Liver (tissue), 9 donors: ENCODE results near the gene BICRA. TPM values are rescaled to one million over a fixed set of nuclear protein-coding genes. Genes with fewer than 3 reads are reported as not detected.

Experiments
- DNase-seq: peaks from one replicate; pipeline ENCODE4 v3.0.0-alpha.2; 2017; ENCODE audit warnings: low spot score
- H3K27ac ChIP-seq, 2 donors: one replicate each; pipeline ENCODE4 v1.7.0; 2013; ENCODE audit warnings: inconsistent platforms in 2 of 2, low read length in 2 of 2, control low read depth in 1 of 2, low read depth in 1 of 2, mild to moderate bottlenecking in 1 of 2
- H3K27me3 ChIP-seq, 4 donors: one replicate each; pipeline versions ENCODE4 v1.6.1 to v1.7.0; 2013; ENCODE audit warnings: low read length in 3 of 4, inconsistent platforms in 1 of 4, mild to moderate bottlenecking in 1 of 4, moderate library complexity in 1 of 4; ENCODE audit not compliant: control insufficient read depth in 4 of 4, insufficient read depth in 4 of 4
- H3K36me3 ChIP-seq, 4 donors: one replicate each; pipeline versions ENCODE4 v1.6.1 to v1.7.0; 2013; ENCODE audit warnings: low read length in 3 of 4, mild to moderate bottlenecking in 3 of 4, low read depth in 1 of 4, moderate library complexity in 1 of 4; ENCODE audit not compliant: control insufficient read depth in 4 of 4, insufficient read depth in 3 of 4
- H3K4me1 ChIP-seq, 4 donors: one replicate each; pipeline versions ENCODE4 v1.6.1 to v1.7.0; 2013; ENCODE audit warnings: low read length in 3 of 4, mild to moderate bottlenecking in 3 of 4, moderate library complexity in 1 of 4; ENCODE audit not compliant: control insufficient read depth in 4 of 4, insufficient read depth in 4 of 4
- H3K4me3 ChIP-seq, 3 donors: one replicate each; pipeline versions ENCODE4 v1.6.1 to v1.7.0; 2013; ENCODE audit warnings: low read length in 3 of 3, control low read depth in 1 of 3, low read depth in 1 of 3, mild to moderate bottlenecking in 1 of 3
- H3K9ac ChIP-seq, 2 donors: one replicate each; pipeline ENCODE4 v1.7.0; 2013; ENCODE audit warnings: low read length in 2 of 2, mild to moderate bottlenecking in 2 of 2, moderate library complexity in 2 of 2, control low read depth in 1 of 2, low read depth in 1 of 2
- H3K9me3 ChIP-seq, 4 donors: one replicate each; pipeline versions ENCODE4 v1.6.1 to v1.7.0; 2013; ENCODE audit warnings: low read length in 3 of 4; ENCODE audit not compliant: control insufficient read depth in 4 of 4
- ATF3 ChIP-seq: IDR thresholded peaks from 2 replicates; pipeline ENCODE4 v1.6.1; 2016; ENCODE audit warnings: antibody characterized with exemption
- EGR1 ChIP-seq, 2 donors: IDR thresholded peaks; 2 replicates each; pipeline ENCODE4 v1.6.1; 2016 to 2018; ENCODE audit warnings: antibody characterized with exemption in 2 of 2, low read depth in 2 of 2
- FOXA1 ChIP-seq: IDR thresholded peaks from 2 replicates; pipeline ENCODE4 v1.6.1; 2016; ENCODE audit warnings: antibody characterized with exemption
- FOXA2 ChIP-seq: IDR thresholded peaks from 2 replicates; pipeline ENCODE4 v1.6.1; 2016; ENCODE audit warnings: antibody characterized with exemption
- GABPA ChIP-seq, 2 donors: IDR thresholded peaks in 1 of 2; conservative IDR thresholded peaks in 1 of 2; 2 replicates each; pipeline ENCODE4 v1.6.1; 2016; ENCODE audit warnings: antibody characterized with exemption in 2 of 2, mild to moderate bottlenecking in 1 of 2, moderate library complexity in 1 of 2
- HNF4A ChIP-seq, 2 donors: conservative IDR thresholded peaks; 2 replicates each; pipeline ENCODE4 v1.6.1; 2016; ENCODE audit warnings: antibody characterized with exemption in 2 of 2, mild to moderate bottlenecking in 2 of 2
- HNF4G ChIP-seq: IDR thresholded peaks from 2 replicates; pipeline ENCODE4 v1.6.1; 2016; ENCODE audit warnings: antibody characterized with exemption
- JUND ChIP-seq, 2 donors: IDR thresholded peaks; 2 replicates each; pipeline ENCODE4 v1.6.1; 2016; ENCODE audit warnings: antibody characterized with exemption in 2 of 2
- MAX ChIP-seq: IDR thresholded peaks from 2 replicates; pipeline ENCODE4 v1.6.1; 2016; ENCODE audit warnings: antibody characterized with exemption
- NR2F2 ChIP-seq: IDR thresholded peaks from 2 replicates; pipeline ENCODE4 v1.6.1; 2016; ENCODE audit warnings: antibody characterized with exemption
- RAD21 ChIP-seq, 2 donors: IDR thresholded peaks; 2 replicates each; pipeline ENCODE4 v1.6.1; 2016; ENCODE audit warnings: antibody characterized with exemption in 2 of 2, mild to moderate bottlenecking in 2 of 2
- REST ChIP-seq: IDR thresholded peaks from 2 replicates; pipeline ENCODE4 v1.6.1; 2016; ENCODE audit warnings: antibody characterized with exemption, mild to moderate bottlenecking
- RXRA ChIP-seq, 2 donors: IDR thresholded peaks; 2 replicates each; pipeline ENCODE4 v1.6.1; 2017 to 2018; ENCODE audit warnings: antibody characterized with exemption in 2 of 2, mild to moderate bottlenecking in 1 of 2
- SP1 ChIP-seq: IDR thresholded peaks from 2 replicates; pipeline ENCODE4 v1.6.1; 2018; ENCODE audit warnings: antibody characterized with exemption, mild to moderate bottlenecking
- TAF1 ChIP-seq: conservative IDR thresholded peaks from 2 replicates; pipeline ENCODE4 v1.6.1; 2016; ENCODE audit warnings: antibody characterized with exemption, mild to moderate bottlenecking
- WGBS: extraction: QIAGEN DNeasy Blood & Tissue Kit; methylation state at CpG from one replicate; pipeline ENCODE4 v1.1.7; 2013; 5-methylcytosine and 5-hydroxymethylcytosine counted together
- polyA plus RNA-seq, 2 donors: library from polyadenylated mRNA; stranded (reverse) in 1 of 2; unstranded in 1 of 2; fragments of 200-250 nt in 1 of 2; fragments of >200 nt in 1 of 2; fragmentation: Nextera tagmentation in 1 of 2; extraction: Ambion mirVana in 1 of 2; gene quantifications; one replicate each; pipeline versions ENCODE4 v1.2.1 to v1.2.3, GENCODE V29; 2013 to 2015
- total RNA-seq, 2 donors: library from RNA; depleted of rRNA; stranded (reverse); fragments of >200 nt; gene quantifications; one replicate each; pipeline ENCODE4 v1.2.3, GENCODE V29; 2014
- TF ChIP-seq, protein P1 (sequence below): IDR thresholded peaks from 2 replicates; pipeline ENCODE4 v1.6.1; 2016; ENCODE audit warnings: antibody characterized with exemption
- TF ChIP-seq, protein P2 (sequence below): fragments of 150-350 bp; IDR thresholded peaks from 2 replicates; pipeline ENCODE4 v1.5.1; 2017; ENCODE audit warnings: improper control_type of control experiment, low read depth, low read length; ENCODE audit not compliant: missing input control
- donor health status: healthy.
- donor health status: healthy.
- donor health status: healthy.
- donor health status: healthy.
- donor health status: healthy.

Gene BICRA
- total and polyA plus RNA-seq, 4 donors: 0.63 to 8.9 (median 3.0) TPM

- no peak overlapping the region for H3K9ac ChIP-seq
- H3K9me3 ChIP-seq: no peaks in the 10 kb centered on the region
- no peaks in the 10 kb centered on the region for H3K27me3 ChIP-seq
- peaks cover 6 to 35% (median 9%) of the 10 kb centered on the region in 4 donors for H3K36me3 ChIP-seq
- H3K4me1 ChIP-seq: no peaks in the 10 kb centered on the region
- no peak for TF ChIP-seq TAF1
- no peak for TF ChIP-seq HNF4G
- no peak for TF ChIP-seq RXRA (IDR thresholded peaks at IDR 0.05)
- no peak for TF ChIP-seq RAD21 (IDR thresholded peaks at IDR 0.05)
- no peak for TF ChIP-seq GABPA (IDR thresholded peaks at IDR 0.05 in 1 of 2, conservative IDR thresholded peaks at IDR 0.05 in 1 of 2)
- no peak for TF ChIP-seq FOXA1
- no peak for TF ChIP-seq SP1
- TF ChIP-seq NR2F2: no peak
- TF ChIP-seq, protein P1, sequence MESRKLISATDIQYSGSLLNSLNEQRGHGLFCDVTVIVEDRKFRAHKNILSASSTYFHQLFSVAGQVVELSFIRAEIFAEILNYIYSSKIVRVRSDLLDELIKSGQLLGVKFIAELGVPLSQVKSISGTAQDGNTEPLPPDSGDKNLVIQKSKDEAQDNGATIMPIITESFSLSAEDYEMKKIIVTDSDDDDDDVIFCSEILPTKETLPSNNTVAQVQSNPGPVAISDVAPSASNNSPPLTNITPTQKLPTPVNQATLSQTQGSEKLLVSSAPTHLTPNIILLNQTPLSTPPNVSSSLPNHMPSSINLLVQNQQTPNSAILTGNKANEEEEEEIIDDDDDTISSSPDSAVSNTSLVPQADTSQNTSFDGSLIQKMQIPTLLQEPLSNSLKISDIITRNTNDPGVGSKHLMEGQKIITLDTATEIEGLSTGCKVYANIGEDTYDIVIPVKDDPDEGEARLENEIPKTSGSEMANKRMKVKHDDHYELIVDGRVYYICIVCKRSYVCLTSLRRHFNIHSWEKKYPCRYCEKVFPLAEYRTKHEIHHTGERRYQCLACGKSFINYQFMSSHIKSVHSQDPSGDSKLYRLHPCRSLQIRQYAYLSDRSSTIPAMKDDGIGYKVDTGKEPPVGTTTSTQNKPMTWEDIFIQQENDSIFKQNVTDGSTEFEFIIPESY: no peak
- TF ChIP-seq FOXA2: no peak
- no peak for TF ChIP-seq ATF3
- no peak for TF ChIP-seq MAX
- H3K4me3 ChIP-seq: no peak overlapping the region
- H3K27ac ChIP-seq: no peak overlapping the region
- DNase-seq: no peak
- WGBS: 93% methylated on average over 5 of the region's 5 CpGs
Measured at GRCh38 chr19:47703301-47703700, 94.4 kb downstream of the BICRA start.

DNA sequence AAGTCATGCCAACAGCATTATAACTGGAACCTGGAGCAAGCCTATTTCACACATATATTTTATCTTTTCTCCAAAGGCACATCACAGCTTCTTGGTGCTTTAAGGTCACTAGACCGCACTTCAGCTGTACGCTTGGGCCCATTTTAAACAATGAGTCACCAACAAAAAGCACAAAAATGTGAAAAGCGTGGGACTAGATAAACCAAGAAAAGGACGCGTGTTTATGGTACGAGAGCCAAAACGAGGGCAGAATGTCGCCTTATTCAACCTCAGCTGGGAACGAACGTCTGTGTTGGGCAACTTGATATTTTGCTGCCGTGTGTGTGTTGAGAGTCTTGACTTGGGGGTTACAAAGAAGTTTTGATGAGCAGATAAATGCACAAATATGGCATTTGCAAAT, 95.1 kb downstream of the BICRA start:
- H3K27ac ChIP-seq: no peak overlapping the region
- no peak overlapping the region for H3K4me3 ChIP-seq
- H3K4me1 ChIP-seq: no peaks in the 10 kb centered on the region
- 88% methylated on average over 11 of the region's 11 CpGs for WGBS
- TF ChIP-seq RXRA (IDR thresholded peaks at IDR 0.05): no peak
- TF ChIP-seq ATF3: no peak
- TF ChIP-seq HNF4A (conservative IDR thresholded peaks at IDR 0.05): no peak
- no peak for TF ChIP-seq JUND (IDR thresholded peaks at IDR 0.05)
- TF ChIP-seq REST: no peak
- TF ChIP-seq MAX: no peak
- no peak for TF ChIP-seq FOXA1
- TF ChIP-seq TAF1: no peak
- no peak for TF ChIP-seq GABPA (IDR thresholded peaks at IDR 0.05 in 1 of 2, conservative IDR thresholded peaks at IDR 0.05 in 1 of 2)
- TF ChIP-seq SP1: no peak
- TF ChIP-seq HNF4G: no peak
- TF ChIP-seq, protein P1: no peak
- TF ChIP-seq, protein P2, sequence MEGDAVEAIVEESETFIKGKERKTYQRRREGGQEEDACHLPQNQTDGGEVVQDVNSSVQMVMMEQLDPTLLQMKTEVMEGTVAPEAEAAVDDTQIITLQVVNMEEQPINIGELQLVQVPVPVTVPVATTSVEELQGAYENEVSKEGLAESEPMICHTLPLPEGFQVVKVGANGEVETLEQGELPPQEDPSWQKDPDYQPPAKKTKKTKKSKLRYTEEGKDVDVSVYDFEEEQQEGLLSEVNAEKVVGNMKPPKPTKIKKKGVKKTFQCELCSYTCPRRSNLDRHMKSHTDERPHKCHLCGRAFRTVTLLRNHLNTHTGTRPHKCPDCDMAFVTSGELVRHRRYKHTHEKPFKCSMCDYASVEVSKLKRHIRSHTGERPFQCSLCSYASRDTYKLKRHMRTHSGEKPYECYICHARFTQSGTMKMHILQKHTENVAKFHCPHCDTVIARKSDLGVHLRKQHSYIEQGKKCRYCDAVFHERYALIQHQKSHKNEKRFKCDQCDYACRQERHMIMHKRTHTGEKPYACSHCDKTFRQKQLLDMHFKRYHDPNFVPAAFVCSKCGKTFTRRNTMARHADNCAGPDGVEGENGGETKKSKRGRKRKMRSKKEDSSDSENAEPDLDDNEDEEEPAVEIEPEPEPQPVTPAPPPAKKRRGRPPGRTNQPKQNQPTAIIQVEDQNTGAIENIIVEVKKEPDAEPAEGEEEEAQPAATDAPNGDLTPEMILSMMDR: no peak
- no peak for TF ChIP-seq FOXA2
- no peak for TF ChIP-seq NR2F2
- no peak for TF ChIP-seq EGR1 (IDR thresholded peaks at IDR 0.05; ENCODE audit: low read depth in 2 of 2)
- no peak for TF ChIP-seq RAD21 (IDR thresholded peaks at IDR 0.05)
- H3K27me3 ChIP-seq: no peaks in the 10 kb centered on the region
- H3K9me3 ChIP-seq: no peaks in the 10 kb centered on the region
- no peak for DNase-seq
- H3K36me3 ChIP-seq: peaks cover 5 to 31% (median 8%) of the 10 kb centered on the region in 4 donors
- no peak overlapping the region for H3K9ac ChIP-seq
